Activated CD8-positive, alpha-beta memory T cell treated with anti-CD3 and anti-CD28 coated beads, Interleukin-2, amount 50 U/mL, for 24 hours (primary cell): ENCODE data around the gene NAV1.
A peak's percentile ranks its signal among the peaks of the same experiment; 100 is the strongest.

Experiments used
- DNase-seq: peaks from one replicate; pipeline ENCODE4 v3.0.0-alpha.2; 2020; ENCODE audit errors: extremely low read depth

The NAV1 gene

GRCh38 chr1:201503397-201504176 is 35.3 kb upstream of the NAV1 start:
- DNase-seq = no peak

GRCh38 chr1:201504179-201504631 is 34.7 kb upstream of the NAV1 start:
- no peak for DNase-seq

GRCh38 chr1:201504799-201505502 is 34.0 kb upstream of the NAV1 start:
- no peak for DNase-seq

GRCh38 chr1:201505503-201505890 is 33.4 kb upstream of the NAV1 start:
- DNase-seq = no peak

- DNase-seq = no peak
Observed at GRCh38 chr1:201506092-201506491, 32.8 kb upstream of the NAV1 start.

- DNase-seq = peak; percentile 49
Observed at GRCh38 chr1:201506557-201507359, 32.2 kb upstream of the NAV1 start, which contains the start of gene CSRP1. TSS of gene CSRP1 (minus strand) at chr1:201507123. CDS start at chr1:201496303, 10,820 bp downstream.

GRCh38 chr1:201507360-201507675 is 31.6 kb upstream of the NAV1 start:
- DNase-seq = no peak

- no peak for DNase-seq
Observed at GRCh38 chr1:201508809-201509208, 30.1 kb upstream of the NAV1 start.

- DNase-seq = no peak
Observed at GRCh38 chr1:201509601-201510374, 29.1 kb upstream of the NAV1 start.

- no peak for DNase-seq
Observed at GRCh38 chr1:201510734-201511133, 28.2 kb upstream of the NAV1 start.

GRCh38 chr1:201511396-201511940 is 27.5 kb upstream of the NAV1 start:
- DNase-seq = no peak

GRCh38 chr1:201511941-201512539 is 26.9 kb upstream of the NAV1 start:
- DNase-seq = no peak

- DNase-seq = no peak
Observed at GRCh38 chr1:201513498-201514243, 25.3 kb upstream of the NAV1 start.

- DNase-seq = no peak
Observed at GRCh38 chr1:201514466-201514865, 24.5 kb upstream of the NAV1 start.

GRCh38 chr1:201515062-201515750 is 23.7 kb upstream of the NAV1 start:
- no peak for DNase-seq

- DNase-seq = no peak
Observed at GRCh38 chr1:201515895-201516294, 23.0 kb upstream of the NAV1 start.

GRCh38 chr1:201516511-201517127 is 22.3 kb upstream of the NAV1 start:
- DNase-seq = no peak

GRCh38 chr1:201517631-201518030 is 21.3 kb upstream of the NAV1 start:
- DNase-seq = no peak

GRCh38 chr1:201518071-201518470 is 20.9 kb upstream of the NAV1 start:
- no peak for DNase-seq
